ENCODE measurements around the gene GPRC5D.

Gene GPRC5D

DNA sequence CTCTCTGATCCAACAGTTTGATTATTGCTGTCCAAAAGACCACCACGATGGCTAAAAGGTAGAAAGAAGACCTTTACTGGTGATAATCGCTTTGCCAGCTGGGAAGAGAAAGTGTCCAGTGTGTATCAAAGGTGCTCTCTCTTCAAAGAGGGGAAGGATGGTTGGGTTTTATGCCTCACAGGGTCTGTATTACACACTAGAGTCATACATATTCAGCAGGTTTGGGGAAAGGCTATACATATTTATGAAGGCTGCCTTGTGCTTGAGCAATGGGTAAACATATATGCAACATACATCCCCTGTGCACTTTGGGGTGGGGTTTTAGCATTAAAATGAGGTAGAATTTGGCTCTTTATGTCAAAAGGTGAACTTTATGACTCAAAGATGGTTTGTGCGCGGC lies 18.2 kb downstream of the GPRC5D start:
- no peak for DNase-seq

DNA sequence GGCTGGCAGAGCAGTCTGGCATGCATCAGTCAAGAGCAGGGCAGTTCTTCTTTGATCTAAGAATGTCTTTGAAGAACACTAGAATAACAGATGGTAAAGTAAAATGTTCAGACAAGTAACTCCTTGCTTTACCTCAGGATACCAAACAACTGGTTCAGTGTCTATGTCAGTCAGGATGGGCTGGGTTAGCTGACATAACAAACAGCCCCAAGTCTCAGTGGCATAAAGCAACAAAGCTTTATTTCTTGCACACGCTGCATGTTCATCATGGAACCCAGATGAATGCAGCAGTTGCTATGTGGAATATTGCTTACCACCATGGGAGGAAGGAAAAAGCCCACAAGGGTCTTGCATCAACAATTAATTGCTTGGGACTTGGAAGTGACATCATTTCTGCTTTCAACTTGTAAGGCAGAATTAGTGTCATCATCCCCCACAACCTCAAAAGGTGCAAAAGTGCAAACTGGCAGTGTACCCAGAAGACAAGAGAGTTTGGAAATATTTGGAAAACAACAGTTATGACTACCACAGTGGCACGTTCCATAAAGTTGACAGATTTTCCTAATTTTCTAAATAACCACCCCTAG lies 21.2 kb downstream of the GPRC5D start:
- no peak for DNase-seq

DNA sequence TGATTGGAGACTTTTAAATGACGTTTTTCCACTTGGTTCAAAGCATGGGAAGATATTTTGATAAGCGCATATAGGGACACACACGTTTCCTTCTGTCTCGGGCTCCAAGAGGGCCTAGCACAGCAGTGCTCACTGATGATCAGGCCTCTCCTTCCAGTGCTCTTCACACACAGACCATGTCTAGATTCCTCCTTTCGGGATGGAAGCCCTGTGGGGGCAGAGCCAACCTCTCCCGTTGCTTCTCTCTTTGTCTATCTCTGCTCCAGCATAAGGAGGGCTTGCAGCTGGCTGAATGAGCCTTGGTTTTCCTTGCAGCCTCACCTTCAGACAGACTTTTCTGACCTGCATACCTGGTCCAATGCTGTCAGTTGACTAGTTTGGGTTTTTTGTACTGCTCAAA lies 22.3 kb downstream of the GPRC5D start:
- no peak for DNase-seq

DNA sequence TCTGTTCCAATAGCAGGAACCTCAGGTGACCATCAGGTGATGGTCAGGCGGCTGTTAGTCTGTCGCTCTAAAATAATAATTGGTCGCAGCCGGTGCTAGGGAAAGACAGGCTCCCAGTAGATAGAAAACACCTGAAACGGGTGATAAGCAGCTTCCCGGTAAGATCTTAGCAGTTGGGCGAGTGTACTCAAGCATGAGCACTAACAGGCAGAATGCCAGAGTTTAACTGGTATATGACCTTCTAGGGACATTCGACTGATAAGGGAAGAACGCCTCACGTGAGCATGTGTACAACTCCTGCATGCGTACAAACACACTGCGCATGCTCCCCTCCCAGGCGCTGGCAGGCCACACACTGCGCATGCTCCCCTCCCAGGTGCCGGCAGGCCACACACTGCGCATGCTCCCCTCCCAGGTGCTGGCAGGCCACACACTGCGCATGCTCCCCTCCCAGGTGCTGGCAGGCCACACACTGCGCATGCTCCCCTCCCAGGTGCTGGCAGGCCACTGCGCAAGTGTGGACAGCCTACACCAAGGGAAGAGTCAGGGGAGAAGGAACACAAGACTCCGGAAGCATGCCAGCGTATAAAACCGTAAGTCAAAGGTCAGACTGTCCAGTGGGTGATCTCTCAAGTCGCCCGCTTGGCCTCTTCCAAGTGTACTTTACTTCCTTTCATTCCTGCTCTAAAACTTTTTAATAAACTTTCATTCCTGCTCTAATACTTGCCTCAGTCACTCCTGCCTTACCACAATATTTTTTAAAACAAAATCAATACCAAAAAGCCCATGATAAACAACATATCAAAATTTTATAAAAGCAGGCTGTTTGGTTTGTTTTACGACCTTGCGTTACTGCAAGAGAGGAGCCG lies 24.5 kb downstream of the GPRC5D start:
- peak; percentile 58 for DNase-seq

DNA sequence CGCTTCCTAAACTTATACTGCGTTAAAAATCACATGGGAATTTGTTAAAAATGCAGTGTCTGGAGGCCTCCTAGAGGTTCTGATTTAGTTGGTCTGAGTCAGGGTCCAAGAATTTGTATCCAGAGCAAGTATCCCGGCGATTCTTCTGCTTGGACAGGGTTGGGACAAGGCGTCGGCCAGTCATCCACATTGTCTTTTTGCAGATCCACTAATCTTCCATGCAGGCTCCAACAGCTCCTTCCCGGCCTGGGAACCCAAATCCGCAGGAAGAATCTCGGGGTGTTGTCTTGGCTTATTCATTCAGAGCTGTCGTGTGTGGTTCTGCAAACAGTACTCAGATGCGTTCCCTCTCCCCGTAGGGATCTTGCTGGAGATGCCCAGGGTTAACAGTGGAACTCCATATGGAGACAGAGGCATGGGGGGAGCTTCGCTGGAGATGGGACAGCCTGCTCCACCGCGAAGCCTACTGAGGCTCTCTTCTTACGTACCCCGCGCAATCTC lies 25.3 kb downstream of the GPRC5D start:
- DNase-seq = no peak

DNA sequence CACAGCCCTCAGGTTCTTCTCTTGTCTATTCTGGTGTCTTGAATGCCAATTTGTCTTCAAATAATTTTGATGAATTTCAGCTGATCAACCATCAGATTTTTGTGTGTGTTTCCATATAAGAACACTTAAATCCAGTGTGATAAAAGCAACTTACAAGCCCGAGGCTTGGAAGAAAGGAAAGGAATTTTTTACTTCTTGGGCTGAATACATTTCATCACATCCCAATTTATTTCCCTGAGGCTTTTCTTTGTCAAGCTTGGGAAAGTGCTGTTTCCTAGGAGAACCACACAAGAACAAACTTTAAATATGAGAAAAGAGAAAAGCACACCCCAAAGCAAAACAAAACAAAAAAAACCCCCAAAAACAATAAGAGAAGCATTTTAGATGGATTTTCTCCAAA lies 26.6 kb downstream of the GPRC5D start:
- DNase-seq = no peak

DNA sequence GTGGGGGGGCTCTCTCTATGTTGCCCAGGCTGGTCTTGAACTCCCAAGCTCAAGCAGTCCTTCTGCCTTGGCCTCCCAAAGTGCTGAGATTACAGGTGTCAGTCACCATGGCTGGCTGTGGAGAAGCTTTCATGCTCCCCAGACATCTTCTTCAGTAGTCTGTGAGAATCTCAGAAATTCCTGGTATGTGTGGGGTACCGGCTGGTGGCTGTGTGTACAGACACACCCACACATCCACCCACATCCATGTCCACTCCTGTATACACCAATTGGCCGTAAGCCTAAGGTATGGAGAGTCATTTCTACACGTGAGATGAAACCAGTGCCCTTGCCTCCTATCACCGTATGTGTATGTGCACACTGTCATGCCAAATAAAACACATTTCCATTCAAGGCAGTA lies 27.8 kb downstream of the GPRC5D start:
- DNase-seq = no peak

DNA sequence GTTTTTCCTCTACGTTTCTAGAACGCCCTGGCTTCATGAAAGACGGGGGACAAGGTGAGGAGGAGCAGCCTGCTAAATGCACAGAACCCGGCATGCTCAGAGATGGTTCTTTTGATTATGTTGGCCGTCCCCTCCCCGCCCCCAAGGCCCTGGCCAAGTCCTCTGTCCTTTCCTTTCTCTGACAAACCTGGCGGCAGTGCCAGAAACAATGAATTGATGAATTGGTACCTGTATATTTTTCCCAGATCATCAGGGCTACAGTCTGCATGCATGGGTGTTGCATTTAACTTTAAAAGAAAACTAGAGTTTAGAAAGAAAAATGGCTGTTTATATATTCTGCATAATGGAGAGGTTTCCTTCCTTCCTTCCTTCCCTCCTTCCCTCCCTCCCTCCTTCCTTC lies 29.0 kb downstream of the GPRC5D start:
- DNase-seq = no peak

DNA sequence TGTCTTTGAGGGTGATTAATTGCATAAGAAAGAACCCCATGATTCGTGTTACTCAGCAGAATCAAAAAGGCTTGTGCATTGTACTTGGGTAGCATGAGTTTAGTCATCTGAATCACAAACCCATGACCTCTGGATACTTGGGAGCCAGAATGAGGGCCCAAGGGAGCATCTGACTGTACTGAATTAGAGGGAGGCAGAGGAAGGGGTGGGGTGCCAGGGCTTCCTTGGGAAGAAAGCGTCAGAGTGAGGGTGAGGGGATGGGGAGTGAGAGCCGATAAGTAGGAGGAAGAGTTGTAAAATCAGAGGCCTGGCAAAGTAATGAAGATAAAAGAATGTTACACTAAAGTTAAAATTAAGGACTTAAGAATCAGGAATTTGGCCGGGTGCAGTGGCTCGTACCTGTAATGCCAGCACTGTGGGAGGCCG lies 29.8 kb downstream of the GPRC5D start:
- no peak for DNase-seq

DNA sequence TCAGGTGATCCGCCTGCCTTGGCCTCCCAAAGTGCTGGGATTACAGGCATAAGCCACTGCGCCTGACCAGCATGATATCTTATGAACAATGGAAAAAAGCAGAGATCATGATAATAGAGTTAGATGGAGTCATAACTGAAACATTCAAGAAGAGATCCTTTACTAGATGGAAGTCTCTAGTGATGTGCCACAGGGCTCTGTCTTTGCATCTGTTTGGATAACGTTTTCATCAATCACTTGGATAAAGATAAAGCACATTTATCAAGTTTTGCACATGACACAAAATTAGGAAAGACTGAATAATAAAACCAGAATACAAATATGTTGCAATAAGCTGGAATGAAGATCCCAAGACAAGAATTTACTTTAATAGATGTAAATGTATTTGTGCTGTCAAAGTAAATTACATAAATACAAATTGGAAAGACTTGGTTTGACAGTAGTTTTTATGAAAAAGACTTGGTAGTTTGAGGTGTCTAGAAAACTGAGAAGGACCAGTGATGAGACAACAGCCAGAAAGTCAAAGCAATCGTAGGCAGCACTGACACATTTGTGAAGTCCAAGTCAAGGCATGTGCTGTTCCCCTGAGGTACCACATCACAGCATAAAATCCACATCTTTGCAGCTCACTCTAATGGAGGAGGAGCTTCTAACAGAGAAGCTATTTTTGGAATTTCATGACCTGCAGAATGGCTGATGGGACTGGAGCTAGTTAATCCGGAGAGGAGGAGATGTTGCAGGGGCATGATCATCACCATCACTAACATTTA lies 32.1 kb downstream of the GPRC5D start:
- no peak for DNase-seq

DNA sequence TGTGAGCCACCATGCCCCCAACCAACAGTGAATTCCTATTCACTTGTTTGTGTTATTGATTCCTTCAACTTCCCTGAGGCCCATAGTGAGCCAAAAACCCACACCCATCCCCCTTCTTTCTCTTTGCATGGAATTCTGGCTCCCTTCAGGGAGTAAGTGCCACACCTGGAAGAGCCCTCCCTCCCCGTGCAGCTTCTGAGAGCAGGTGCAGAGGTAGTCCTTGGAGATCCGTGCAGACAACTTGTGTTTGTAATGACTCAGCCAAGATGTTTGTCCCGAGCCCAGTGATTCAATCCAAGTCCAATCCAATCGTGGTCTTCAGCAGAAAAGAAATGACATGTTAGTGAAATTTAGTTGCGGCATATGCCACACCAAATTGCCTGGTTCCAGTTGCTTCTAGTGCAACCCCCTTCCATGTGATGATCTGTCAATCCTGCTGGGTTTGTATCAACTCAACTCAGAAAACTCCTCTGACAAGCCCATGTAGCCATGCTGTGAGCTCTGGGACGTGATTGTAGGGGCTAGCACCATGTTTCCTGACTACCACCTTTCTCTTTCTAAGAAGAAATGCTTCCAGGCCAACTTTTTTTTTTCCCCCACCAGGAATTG lies 33.1 kb downstream of the GPRC5D start:
- no peak for DNase-seq

DNA sequence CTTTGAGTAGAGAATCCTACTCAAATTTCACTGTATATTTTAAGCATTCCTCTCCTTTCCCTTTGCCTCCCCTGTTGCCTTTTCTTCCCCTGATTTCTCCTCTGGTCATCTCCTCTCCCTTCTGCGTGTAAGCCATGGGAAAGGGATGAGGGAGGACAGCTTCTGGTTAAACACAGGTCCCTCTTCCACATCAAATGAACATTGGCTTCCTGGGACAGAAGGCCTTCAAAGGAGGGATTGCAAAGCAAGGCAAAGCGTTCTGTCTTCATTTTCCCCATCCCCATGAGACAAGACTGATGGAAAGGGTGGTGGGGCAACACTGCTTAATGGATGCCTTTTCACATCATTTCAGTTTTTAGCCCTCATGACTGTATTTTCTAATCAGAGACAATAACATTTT lies 34.5 kb downstream of the GPRC5D start:
- DNase-seq = no peak

DNA sequence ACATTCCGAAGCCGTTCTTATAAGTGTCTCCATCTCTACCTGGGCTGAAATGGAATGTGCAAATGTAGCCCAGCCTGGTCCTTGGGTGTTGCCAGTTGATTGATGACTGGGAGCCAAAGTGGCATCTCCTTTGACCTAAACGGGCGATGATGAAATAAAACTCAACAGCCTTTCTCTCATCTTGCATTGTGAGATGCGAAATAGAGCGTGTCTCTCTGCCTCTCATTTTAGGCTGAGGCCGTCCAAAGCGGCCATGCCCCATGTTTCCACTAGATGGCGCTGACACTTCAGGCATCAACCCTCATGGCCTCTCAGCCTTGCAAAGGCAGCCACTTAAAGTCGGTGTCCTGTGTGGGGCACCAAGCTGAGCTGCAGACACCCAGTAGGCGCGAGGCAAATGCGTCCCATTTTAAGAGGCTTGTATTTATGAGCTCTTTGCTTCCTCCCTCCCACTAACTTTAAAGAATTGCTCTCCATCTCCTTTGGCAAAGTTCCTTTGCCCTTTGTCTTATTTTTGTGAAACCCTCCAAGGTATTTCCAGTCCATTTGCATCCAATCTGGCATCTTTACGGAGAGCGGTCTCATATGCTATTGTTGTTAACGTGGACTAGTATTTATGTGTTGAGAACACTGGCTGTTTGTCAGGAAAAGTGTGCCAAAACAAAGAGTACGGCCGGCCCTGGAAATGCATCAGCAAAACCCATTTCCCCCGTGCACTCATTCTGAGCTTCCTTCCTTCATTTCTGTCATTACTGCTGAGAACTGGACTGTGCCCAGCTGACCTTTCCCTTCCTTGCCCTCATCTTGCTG lies 35.6 kb downstream of the GPRC5D start:
- DNase-seq = peak; percentile 16

DNA sequence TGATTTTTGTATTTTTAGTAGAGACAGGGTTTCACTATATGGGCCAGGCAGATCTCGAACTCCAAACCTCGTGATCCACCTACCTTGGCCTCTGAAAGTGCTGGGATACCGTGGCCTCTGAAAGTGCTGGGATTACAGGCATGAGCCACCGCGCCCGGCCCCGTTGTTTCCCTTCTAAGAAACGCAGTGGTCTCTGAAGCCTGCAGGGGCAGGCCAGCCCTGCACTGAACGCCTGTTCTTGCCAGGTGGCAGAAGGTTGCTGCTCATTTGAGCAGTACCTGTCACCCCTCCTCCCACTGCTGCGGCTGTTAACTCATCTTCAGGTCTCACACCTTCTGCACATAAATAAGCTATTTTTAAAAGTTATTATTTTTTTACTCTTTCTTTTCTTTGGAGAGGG lies 36.3 kb downstream of the GPRC5D start:
- no peak for DNase-seq

DNA sequence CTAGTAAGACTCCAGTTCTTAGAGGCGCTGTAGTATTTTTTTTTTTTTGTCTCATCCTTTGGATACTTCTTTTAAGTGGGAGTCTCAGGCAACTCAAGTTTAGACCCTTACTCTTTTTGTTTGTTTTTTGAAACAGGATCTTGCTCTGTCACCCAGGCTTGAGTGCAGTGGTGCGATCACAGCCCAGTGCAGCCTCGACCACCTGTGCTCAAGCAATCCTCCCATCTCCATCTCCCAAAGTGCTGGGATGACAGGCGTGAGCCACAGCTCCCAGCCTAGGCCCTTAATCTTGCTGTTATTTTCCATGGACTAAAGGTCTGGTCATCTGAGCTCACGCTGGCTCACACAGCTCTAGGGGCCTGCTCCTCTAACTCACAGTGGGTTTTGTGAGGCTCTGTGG lies 39.3 kb downstream of the GPRC5D start:
- no peak for DNase-seq

DNA sequence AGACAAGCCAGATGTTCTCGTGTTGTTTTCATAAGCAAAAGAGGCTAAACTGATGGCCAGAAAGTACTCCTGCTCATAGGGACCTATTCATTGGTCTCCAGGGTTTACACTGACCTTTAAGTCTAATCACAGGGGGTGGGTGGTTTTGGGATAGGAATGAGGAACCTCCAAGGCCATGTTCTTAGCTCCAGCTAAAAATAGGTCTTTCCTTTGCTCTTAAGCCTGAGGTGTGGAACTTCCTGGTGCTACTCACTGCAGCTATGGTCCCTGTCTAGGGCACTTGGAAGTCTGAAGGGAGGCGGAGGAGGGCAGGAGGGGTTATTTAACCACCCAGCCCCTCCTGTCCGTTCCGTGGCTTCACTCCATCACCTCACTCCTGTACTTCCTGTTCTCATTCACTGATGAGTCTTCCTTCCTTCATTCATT lies 42.0 kb downstream of the GPRC5D start:
- no peak for DNase-seq

DNA sequence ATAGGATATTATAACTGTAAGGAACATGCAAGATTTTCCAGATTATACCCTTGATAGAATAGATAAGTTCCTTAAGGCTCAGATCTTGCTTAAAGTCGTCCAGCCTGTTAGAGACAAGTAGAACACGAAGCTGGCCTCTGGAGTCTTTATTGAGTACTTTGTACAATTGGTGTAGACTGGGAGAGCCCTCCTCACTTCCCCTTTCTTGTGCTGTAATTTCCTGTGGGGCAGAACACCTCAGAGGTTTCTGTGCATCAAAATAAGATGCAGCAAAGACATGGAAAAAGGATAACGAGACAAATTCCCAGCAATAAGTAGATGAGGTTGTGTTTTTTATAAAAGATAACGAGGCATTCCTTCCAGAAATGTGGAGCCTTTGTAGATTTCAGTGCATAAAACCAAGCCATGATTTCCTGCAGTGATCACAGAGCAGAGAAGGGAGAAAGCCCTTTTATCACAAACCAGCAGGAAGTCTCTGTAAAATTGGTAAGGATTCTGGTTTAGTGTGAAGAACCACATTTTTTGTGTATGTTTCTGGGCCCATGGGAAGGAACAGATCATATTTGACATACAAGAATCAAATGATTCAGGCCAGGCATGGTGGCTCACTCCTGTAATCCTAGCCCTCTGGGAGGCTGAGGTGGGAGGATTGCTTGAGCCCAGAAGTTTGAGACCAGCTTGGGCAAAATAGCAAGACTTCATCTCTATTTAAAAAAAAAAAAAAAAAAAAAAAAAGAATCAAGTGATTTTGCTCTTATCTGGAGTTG lies 42.6 kb downstream of the GPRC5D start:
- no peak for DNase-seq

DNA sequence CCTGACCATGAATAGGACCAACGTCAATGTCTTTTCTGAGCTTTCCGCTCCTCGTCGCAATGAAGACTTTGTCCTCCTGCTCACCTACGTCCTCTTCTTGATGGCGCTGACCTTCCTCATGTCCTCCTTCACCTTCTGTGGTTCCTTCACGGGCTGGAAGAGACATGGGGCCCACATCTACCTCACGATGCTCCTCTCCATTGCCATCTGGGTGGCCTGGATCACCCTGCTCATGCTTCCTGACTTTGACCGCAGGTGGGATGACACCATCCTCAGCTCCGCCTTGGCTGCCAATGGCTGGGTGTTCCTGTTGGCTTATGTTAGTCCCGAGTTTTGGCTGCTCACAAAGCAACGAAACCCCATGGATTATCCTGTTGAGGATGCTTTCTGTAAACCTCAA lies 43.3 kb downstream of the GPRC5D start:
- DNase-seq = no peak

DNA sequence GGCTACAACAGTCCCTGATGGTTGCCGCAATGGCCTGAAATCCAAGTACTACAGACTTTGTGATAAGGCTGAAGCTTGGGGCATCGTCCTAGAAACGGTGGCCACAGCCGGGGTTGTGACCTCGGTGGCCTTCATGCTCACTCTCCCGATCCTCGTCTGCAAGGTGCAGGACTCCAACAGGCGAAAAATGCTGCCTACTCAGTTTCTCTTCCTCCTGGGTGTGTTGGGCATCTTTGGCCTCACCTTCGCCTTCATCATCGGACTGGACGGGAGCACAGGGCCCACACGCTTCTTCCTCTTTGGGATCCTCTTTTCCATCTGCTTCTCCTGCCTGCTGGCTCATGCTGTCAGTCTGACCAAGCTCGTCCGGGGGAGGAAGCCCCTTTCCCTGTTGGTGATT lies 43.7 kb downstream of the GPRC5D start:
- DNase-seq = no peak

DNA sequence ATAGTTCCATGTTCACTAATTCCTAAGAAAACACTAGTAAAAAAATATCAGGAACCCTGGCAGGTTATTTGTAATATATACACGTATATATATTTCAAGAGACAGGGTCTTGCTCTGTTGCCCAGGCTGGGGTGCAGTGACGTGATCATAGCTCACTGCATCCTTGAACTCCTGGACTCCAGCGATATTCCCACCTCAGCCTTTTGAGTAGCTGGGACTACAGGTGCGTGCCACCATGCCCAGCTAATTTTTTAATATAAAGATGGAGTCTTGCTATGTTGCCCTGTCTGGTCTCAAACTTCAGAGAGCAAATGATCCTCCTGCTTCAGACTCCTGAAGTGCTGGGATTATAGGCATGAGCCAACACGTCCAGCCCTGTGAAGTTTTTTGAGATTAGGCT lies 44.4 kb downstream of the GPRC5D start:
- no peak for DNase-seq

All from NCI-H1436 treated with DMSO at 0.1 percent for 48 hours (cell line).